Inflammatory macrophage (primary cell): ENCODE data around the gene VPS35.

ENCODE experiments used
- DNase-seq, 2 donors: peaks; one replicate each; pipeline ENCODE4 v3.0.0-alpha.2; 2020 to 2022

VPS35 gene

DNA sequence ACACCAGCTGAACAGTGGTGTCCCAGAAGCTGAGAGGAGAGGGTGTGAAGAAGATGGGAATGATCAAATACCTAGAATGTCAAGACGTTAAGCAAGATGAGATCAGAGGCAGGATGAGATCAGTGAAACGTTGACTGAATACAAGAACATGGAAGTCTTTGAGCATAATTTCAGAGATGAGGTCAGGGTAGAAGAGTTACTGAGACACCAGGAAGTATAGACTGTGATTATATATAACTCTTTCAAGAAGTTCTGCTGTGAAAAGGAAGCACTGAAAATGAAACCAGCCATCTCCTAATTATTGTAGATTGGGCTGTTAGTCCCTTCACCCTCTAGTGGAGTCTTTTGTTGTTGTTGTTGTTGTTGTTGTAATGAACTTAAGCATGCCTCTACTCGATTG, 76.9 kb downstream of the VPS35 start:
- DNase-seq, result peak in 1 of 2 donors; percentile 13

DNA sequence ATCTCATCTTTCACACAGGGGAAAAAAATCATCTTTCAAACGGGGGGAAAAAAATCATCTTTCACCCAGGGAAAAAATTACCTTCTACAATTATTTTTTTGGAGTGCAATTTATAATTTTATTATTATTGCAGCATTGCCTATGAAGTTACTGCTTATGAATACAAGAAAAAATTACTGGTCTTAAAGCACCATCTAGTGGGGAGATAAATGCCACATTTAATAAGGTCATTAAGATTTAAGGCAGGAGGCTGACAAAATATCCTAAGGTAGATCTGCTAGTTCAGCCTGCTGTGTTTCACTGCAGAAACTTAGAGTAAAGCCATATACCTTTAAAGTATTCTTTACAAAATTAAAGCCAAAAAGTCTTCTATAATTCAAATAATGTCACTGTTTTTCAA, 81.4 kb downstream of the VPS35 start:
- DNase-seq, result peak; percentile 12 to 59

DNA sequence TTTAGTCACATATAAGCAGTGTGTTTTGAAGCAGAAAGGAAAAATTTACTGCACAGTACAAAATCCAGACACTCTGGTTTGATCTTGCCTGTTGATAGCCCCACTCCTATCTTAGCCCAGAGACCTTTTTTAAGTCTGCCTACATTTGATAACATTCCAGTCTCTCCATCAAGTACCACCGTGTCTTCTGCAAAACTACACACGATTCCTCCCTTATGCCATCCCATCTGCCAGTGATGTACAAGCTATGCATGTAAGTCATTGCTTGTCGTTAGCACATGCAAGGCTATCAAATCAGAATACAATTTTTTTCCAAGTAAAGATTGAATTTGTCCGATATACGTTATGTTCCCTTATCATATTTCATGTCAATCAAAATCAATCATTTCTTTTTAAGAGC, 82.7 kb downstream of the VPS35 start:
- DNase-seq, result no peak
